SK-N-SH (cell line): ENCODE measurements around the gene SFSWAP.
"Not testable (repeated sequence)": the region's sequence is repeated elsewhere in the genome, so short reads cannot be mapped to it uniquely, and the experiment has no call there.

Source experiments
- CTCF ChIP-seq: fragments of 200-600 bp; sonication (generic); IDR thresholded peaks from 2 replicates; pipeline ENCODE4 v1.6.1; 2017; ENCODE audit warnings: antibody characterized with exemption, mild to moderate bottlenecking, moderate library complexity
- EZH2phosphoT487 ChIP-seq: fragments of 200-600 bp; sonication (generic); IDR thresholded peaks from 2 replicates; pipeline ENCODE4 v1.6.1; 2017; ENCODE audit warnings: low read depth, mixed run types, mild to moderate bottlenecking, antibody characterized with exemption, moderate library complexity, borderline replicate concordance
- GABPA ChIP-seq: IDR thresholded peaks from 2 replicates; pipeline ENCODE4 v1.4.0; 2012; ENCODE audit warnings: low read depth, mild to moderate bottlenecking
- MAX ChIP-seq: IDR thresholded peaks from 2 replicates; pipeline ENCODE4 v1.4.0; 2012; ENCODE audit warnings: low read depth
- MEF2A ChIP-seq: IDR thresholded peaks from 2 replicates; pipeline ENCODE4 v1.4.0; 2012; ENCODE audit warnings: low read depth, borderline replicate concordance
- MXI1 ChIP-seq: IDR thresholded peaks from 2 replicates; pipeline ENCODE4 v1.6.1; 2012; ENCODE audit warnings: mild to moderate bottlenecking, low read depth, low read length, improper control_type of control experiment
- NRF1 ChIP-seq: IDR thresholded peaks from 2 replicates; pipeline ENCODE4 v1.6.1; 2012; ENCODE audit warnings: low read depth, mild to moderate bottlenecking, low read length
- POLR2AphosphoS5 ChIP-seq: IDR thresholded peaks from 2 replicates; pipeline ENCODE4 v1.6.1; 2012; ENCODE audit warnings: low read depth, low read length
- SMC3 ChIP-seq: IDR thresholded peaks from 2 replicates; pipeline ENCODE4 v1.6.1; 2012; ENCODE audit warnings: low read depth, low read length, improper control_type of control experiment
- TAF1 ChIP-seq: IDR thresholded peaks from 2 replicates; pipeline ENCODE4 v1.6.1; 2012; ENCODE audit warnings: low read depth, mild to moderate bottlenecking, low read length, moderate library complexity, borderline replicate concordance
- YY1 ChIP-seq: IDR thresholded peaks from 2 replicates; pipeline ENCODE4 v1.4.0; 2012; ENCODE audit warnings: low read depth, mild to moderate bottlenecking
- TF ChIP-seq, protein P1 (sequence below): IDR thresholded peaks from 2 replicates; pipeline ENCODE4 v1.6.1; 2012; ENCODE audit warnings: mild to moderate bottlenecking, low read depth, low read length, moderate library complexity
- TF ChIP-seq, protein P2 (sequence below): IDR thresholded peaks from 2 replicates; pipeline ENCODE4 v1.4.0; 2012; ENCODE audit warnings: low read depth, borderline replicate concordance
- TF ChIP-seq, protein P3 (sequence below): IDR thresholded peaks from 2 replicates; pipeline ENCODE4 v1.4.0; 2012; ENCODE audit warnings: low read depth, borderline replicate concordance

GRCh38 chr12:131743410-131743809, 32.5 kb downstream of the SFSWAP start:
- TF ChIP-seq, protein P1, sequence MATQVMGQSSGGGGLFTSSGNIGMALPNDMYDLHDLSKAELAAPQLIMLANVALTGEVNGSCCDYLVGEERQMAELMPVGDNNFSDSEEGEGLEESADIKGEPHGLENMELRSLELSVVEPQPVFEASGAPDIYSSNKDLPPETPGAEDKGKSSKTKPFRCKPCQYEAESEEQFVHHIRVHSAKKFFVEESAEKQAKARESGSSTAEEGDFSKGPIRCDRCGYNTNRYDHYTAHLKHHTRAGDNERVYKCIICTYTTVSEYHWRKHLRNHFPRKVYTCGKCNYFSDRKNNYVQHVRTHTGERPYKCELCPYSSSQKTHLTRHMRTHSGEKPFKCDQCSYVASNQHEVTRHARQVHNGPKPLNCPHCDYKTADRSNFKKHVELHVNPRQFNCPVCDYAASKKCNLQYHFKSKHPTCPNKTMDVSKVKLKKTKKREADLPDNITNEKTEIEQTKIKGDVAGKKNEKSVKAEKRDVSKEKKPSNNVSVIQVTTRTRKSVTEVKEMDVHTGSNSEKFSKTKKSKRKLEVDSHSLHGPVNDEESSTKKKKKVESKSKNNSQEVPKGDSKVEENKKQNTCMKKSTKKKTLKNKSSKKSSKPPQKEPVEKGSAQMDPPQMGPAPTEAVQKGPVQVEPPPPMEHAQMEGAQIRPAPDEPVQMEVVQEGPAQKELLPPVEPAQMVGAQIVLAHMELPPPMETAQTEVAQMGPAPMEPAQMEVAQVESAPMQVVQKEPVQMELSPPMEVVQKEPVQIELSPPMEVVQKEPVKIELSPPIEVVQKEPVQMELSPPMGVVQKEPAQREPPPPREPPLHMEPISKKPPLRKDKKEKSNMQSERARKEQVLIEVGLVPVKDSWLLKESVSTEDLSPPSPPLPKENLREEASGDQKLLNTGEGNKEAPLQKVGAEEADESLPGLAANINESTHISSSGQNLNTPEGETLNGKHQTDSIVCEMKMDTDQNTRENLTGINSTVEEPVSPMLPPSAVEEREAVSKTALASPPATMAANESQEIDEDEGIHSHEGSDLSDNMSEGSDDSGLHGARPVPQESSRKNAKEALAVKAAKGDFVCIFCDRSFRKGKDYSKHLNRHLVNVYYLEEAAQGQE: not testable (repeated sequence)
- not testable (repeated sequence) for TF ChIP-seq MAX, CTCF, SMC3, EZH2phosphoT487, POLR2AphosphoS5, GABPA, TAF1, MXI1, MEF2A, YY1, NRF1
- TF ChIP-seq, protein P2, sequence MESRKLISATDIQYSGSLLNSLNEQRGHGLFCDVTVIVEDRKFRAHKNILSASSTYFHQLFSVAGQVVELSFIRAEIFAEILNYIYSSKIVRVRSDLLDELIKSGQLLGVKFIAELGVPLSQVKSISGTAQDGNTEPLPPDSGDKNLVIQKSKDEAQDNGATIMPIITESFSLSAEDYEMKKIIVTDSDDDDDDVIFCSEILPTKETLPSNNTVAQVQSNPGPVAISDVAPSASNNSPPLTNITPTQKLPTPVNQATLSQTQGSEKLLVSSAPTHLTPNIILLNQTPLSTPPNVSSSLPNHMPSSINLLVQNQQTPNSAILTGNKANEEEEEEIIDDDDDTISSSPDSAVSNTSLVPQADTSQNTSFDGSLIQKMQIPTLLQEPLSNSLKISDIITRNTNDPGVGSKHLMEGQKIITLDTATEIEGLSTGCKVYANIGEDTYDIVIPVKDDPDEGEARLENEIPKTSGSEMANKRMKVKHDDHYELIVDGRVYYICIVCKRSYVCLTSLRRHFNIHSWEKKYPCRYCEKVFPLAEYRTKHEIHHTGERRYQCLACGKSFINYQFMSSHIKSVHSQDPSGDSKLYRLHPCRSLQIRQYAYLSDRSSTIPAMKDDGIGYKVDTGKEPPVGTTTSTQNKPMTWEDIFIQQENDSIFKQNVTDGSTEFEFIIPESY: not testable (repeated sequence)
- TF ChIP-seq, protein P3, sequence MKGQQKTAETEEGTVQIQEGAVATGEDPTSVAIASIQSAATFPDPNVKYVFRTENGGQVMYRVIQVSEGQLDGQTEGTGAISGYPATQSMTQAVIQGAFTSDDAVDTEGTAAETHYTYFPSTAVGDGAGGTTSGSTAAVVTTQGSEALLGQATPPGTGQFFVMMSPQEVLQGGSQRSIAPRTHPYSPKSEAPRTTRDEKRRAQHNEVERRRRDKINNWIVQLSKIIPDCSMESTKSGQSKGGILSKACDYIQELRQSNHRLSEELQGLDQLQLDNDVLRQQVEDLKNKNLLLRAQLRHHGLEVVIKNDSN: not testable (repeated sequence)
